ENCODE results near the gene NOXO1. TPM values are rescaled to one million over a fixed set of nuclear protein-coding genes. Genes with fewer than 3 reads are reported as not detected.
A peak's percentile ranks its signal among the peaks of the same experiment; 100 is the strongest.

NOXO1 gene
- total RNA-seq, 1 donor from 2014 or later = 0.96 TPM

DNA sequence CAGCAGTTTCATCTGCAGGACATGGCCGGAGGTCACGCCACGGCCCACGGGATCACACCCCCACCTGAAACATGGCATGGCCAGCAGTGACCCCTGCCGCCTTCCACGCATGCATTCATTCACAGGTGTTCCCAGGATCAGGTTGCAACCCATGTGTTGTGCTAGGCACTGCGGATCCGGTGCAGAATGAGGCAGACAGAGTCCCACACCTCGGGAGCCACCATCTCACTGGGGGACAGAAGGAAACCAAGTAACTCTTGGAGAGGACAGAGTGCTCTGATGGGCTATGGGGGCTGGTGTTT is 33.9 kb downstream of the NOXO1 start:
- TF ChIP-seq, protein P1, sequence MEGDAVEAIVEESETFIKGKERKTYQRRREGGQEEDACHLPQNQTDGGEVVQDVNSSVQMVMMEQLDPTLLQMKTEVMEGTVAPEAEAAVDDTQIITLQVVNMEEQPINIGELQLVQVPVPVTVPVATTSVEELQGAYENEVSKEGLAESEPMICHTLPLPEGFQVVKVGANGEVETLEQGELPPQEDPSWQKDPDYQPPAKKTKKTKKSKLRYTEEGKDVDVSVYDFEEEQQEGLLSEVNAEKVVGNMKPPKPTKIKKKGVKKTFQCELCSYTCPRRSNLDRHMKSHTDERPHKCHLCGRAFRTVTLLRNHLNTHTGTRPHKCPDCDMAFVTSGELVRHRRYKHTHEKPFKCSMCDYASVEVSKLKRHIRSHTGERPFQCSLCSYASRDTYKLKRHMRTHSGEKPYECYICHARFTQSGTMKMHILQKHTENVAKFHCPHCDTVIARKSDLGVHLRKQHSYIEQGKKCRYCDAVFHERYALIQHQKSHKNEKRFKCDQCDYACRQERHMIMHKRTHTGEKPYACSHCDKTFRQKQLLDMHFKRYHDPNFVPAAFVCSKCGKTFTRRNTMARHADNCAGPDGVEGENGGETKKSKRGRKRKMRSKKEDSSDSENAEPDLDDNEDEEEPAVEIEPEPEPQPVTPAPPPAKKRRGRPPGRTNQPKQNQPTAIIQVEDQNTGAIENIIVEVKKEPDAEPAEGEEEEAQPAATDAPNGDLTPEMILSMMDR (IDR thresholded peaks at IDR 0.05; ENCODE audit: insufficient read depth, low read length, poor library complexity, severe bottlenecking) = no peak
- DNase-seq (ENCODE audit: low read depth) = no peak
- H3K36me3 ChIP-seq (ENCODE audit: control insufficient read depth, insufficient read depth, low read length) = no peaks in the 10 kb centered on the region
- H3K27me3 ChIP-seq (ENCODE audit: control insufficient read depth, insufficient read depth, low read length) = peaks cover 2% of the 10 kb centered on the region
- H3K4me3 ChIP-seq (ENCODE audit: low read depth, low read length) = no peak overlapping the region

DNA sequence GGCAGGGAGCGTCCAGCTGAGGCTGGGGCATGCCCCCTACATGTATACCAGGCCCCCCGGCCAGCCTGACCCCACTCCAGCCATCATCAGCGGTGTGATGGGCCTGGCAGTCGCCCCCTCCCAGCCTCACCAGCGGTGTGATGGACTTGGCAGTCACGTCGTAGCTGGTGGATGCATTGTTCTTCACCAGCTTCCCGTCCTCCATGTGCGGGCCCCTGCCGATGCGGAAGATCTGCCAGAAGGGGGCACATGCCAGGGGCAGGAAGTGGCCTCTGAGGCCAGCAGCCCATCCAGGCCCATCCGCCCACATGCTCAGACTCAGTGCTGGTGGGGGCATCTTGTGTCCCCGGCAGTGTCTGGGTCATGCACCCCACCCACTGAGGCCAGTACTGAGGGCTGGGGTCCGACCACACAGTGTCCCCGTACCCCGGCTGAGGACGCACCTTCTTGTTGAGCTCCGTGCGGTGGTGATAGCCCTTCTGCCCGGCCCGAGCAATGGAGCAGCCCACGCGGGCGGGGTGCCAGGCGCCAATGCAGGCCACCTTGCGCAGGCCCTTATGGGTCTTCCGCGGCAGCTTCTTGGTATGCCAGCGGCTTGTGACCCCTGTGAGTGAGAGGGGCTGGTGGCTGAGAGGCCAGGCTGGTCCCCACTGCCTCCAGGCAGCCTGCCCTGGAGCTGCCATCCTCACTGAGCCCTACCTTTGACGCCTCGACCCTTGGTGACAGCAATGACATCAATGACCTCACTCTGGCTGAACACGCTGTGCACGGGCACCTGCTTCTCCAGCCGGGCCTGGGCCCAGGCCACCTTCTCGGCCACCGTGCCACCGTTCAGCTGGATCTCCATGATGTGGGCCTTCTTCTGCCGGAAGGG is 34.5 kb downstream of the NOXO1 start:
- TF ChIP-seq, protein P1 (IDR thresholded peaks at IDR 0.05; ENCODE audit: insufficient read depth, low read length, poor library complexity, severe bottlenecking) = no peak
- Histone ChIP-seq H3K36me3 (ENCODE audit: control insufficient read depth, insufficient read depth, low read length) (no peaks in the 10 kb centered on the region), H3K27me3 (ENCODE audit: control insufficient read depth, insufficient read depth, low read length) (peaks cover 2% of the 10 kb centered on the region), H3K4me3 (ENCODE audit: low read depth, low read length) (no peak overlapping the region)
- DNase-seq (ENCODE audit: low read depth) = no peak

DNA sequence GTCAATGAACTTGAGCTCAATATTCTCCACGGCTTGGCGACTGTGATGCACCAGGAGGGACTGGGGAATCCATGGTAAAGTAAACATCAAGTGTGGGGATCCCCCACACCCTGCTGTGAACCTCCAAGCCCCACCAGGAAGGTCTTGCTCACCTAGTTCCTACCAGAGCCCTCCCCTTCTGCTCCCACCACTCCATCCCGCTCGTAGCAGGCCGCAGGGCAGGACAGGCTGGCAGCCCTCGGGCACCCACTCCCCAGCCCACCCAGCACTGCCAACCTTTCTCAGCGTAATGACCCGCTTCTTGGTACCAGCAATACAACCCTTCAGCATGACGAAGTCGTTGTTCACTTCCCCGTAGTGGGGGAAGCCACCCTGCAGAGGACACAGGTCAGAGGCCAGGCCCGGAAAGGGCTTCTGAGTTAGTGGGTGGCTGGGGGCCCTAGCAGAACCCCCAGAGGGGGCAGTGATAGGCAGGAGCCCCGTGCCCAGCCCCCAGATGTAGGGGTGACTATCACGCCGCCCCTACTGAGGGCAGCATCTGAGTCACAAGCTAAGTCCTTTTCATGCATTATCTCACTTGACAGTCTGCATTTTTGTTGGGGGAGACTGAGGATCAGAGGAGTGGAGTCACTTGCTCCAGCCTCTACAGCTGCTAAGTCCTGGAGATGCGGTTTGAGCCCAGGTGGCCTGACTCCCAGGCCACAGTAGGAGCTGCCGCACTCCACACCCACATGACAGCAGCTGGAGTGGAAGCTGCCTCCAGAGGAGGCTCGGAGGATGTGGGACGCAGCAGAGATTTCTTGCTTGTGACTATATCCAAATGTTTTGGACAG is 35.5 kb downstream of the NOXO1 start:
- H3K4me3 ChIP-seq (ENCODE audit: low read depth, low read length) = no peak overlapping the region
- DNase-seq (ENCODE audit: low read depth) = no peak
- no peaks in the 10 kb centered on the region for H3K36me3 ChIP-seq (ENCODE audit: control insufficient read depth, insufficient read depth, low read length)
- TF ChIP-seq, protein P1 (IDR thresholded peaks at IDR 0.05; ENCODE audit: insufficient read depth, low read length, poor library complexity, severe bottlenecking) = no peak
- peaks cover 2% of the 10 kb centered on the region for H3K27me3 ChIP-seq (ENCODE audit: control insufficient read depth, insufficient read depth, low read length)

DNA sequence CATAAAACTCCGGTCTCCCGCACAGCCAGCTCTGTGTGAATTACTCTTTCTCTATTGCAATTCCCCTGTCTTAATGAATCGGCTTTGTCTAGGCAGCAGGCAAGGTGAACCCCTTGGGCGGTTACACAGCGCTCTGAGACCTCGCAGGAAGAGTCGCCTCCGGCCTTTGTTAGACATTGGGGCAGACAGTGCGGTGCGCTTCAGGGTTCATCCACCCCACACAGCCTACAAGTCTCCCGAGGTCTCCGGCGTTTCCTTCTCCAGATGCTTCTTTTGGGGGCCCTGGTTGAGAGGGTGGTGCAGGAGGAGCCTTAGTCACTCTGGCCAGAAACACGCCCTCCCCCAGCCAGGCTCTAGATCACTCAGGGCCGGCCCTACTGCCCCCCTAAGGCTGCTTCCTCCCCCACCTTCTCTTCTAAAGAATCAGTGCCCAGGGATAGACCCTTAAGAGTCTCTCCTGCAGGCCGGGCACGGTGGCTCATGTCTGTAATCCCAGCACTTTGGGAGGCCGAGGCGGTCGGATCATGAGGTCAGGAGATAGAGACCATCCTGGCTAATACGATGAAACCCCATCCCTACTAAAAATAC is 36.6 kb downstream of the NOXO1 start:
- TF ChIP-seq, protein P1 (IDR thresholded peaks at IDR 0.05; ENCODE audit: insufficient read depth, low read length, poor library complexity, severe bottlenecking) = no peak
- no peak for DNase-seq (ENCODE audit: low read depth)
- H3K36me3 ChIP-seq (ENCODE audit: control insufficient read depth, insufficient read depth, low read length) = no peaks in the 10 kb centered on the region
- peaks cover 2% of the 10 kb centered on the region for H3K27me3 ChIP-seq (ENCODE audit: control insufficient read depth, insufficient read depth, low read length)
- H3K4me3 ChIP-seq (ENCODE audit: low read depth, low read length) = no peak overlapping the region

DNA sequence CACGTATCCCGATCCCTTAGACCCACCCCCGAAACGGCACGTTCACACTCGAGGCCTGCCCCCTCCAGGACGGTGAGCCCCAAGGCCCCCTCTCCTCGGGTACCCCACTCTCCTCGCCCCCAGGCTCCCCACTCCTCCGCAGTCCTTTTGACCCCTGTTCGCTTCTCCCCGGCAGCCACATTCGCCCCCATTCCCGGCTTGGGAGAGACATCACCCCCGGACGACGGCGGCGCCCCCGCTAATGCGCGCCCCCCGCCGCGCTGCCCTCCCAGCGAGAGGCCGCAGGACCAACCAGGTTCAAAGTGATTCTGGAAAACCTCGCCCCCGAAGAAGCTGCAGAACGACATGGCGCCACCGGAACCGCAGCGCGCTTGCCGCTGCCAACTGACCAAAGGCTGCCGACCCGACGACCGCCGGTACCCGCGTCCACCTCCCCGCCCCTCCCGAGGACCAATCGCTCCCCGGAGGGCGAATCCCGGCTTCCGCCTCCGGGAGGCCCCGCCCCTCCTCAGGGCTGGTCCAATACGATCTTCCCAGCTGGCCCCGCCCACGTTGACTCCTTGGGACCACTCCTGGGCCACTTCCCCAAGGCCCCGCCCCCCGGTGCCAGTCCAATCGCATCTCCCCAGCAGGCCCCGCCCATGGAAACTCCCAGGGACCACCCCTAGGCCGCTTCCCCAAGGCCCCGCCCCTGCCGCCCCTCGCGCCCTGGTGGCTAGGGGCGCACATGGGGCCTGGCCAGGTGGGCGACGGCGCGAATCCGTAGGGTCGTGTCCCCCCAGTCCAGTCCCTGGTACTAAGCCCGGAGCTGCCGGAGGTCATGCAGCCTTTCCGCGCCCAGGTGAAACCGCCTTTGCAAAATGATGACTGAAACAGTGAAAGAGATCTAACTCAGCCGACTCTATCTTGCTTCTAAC is 38.2 kb downstream of the NOXO1 start, which contains the start of gene MSRB1:
TSS of gene MSRB1 (minus strand) at position 390 of the 917 bp plus-strand sequence. CDS start at position 347, 43 bp downstream.
- H3K4me3 ChIP-seq (ENCODE audit: low read depth, low read length) = peak within 1 kb of the TSS; percentile 76
- H3K27me3 ChIP-seq (ENCODE audit: control insufficient read depth, insufficient read depth, low read length) = peaks cover 2% of the 10 kb centered on the region
- peaks cover 2% of the 10 kb centered on the region for H3K36me3 ChIP-seq (ENCODE audit: control insufficient read depth, insufficient read depth, low read length)
- TF ChIP-seq, protein P1 (IDR thresholded peaks at IDR 0.05; ENCODE audit: insufficient read depth, low read length, poor library complexity, severe bottlenecking) = no peak
- peak; percentile 88 for DNase-seq (ENCODE audit: low read depth)

All from kidney epithelial cell (primary cell).